Endothelial cell of umbilical vein (primary cell): ENCODE results near the gene OR1F1. TPM values are rescaled to one million over a fixed set of nuclear protein-coding genes. Genes with fewer than 3 reads are reported as not detected.
"Not testable (repeated sequence)": the region's sequence is repeated elsewhere in the genome, so short reads cannot be mapped to it uniquely, and the experiment has no call there.

Experiments
- BruUV-seq: library from RNA; stranded (reverse); fragments of 400-500 nt; replicated peaks from 2 replicates; lab custom pipeline; 2021; lab: Mats Ljungman, UMichigan
- CTCF ChIA-PET: fragments of 300-600, 350-600 bp; sonication (Branson Sonifier 250); formaldehyde crosslinking; loops from one replicate; lab custom pipeline; 2021; ENCODE audit warnings: antibody characterized with exemption, inconsistent platforms; lab: Charles Lee
- POLR2A ChIA-PET: fragments of 300-600, 350-600 bp; sonication (Branson Sonifier 250); formaldehyde crosslinking; loops from one replicate; lab custom pipeline; 2021; ENCODE audit warnings: antibody characterized with exemption, inconsistent platforms; lab: Charles Lee
- DNase-seq: peaks from one replicate; pipeline ENCODE4 v3.0.0-alpha.2; 2011; ENCODE audit warnings: low read depth, low spot score
- FAIRE-seq: peaks from 2 replicates; lab custom pipeline; 2011; peaks lifted over from hg19 to GRCh38; lab: Jason Lieb, UNC
- H2AFZ ChIP-seq: 2 replicates; pipeline ENCODE4 v1.6.0; 2012; ENCODE audit warnings: low read depth, low read length, control low read depth, inconsistent platforms
- H3K27ac ChIP-seq: 2 replicates; pipeline ENCODE4 v1.5.1; 2011; ENCODE audit warnings: low read depth, mild to moderate bottlenecking, control low read depth, low read length, moderate library complexity; ENCODE audit not compliant: insufficient read depth
- H3K27me3 ChIP-seq, 2 experiments: 2 replicates each; pipeline versions ENCODE4 v1.6.0 to v1.6.1; 2011; ENCODE audit warnings: low read length in 2 of 2, mixed read lengths in 1 of 2; ENCODE audit not compliant: control insufficient read depth in 2 of 2, insufficient read depth in 2 of 2
- H3K36me3 ChIP-seq, 2 experiments: 2 replicates in 1 of 2; 3 replicates in 1 of 2; pipeline ENCODE4 v1.5.1; 2011; ENCODE audit warnings: low read length in 2 of 2, mild to moderate bottlenecking in 1 of 2, moderate library complexity in 1 of 2; ENCODE audit not compliant: control insufficient read depth in 2 of 2, insufficient read depth in 2 of 2; ENCODE audit errors: extremely low read depth in 1 of 2
- H3K4me1 ChIP-seq: 3 replicates; pipeline ENCODE4 v1.5.1; 2011; ENCODE audit warnings: mild to moderate bottlenecking, low read length; ENCODE audit not compliant: control insufficient read depth, insufficient read depth; ENCODE audit errors: extremely low read depth
- H3K4me2 ChIP-seq: 2 replicates; pipeline ENCODE4 v1.6.1; 2011; ENCODE audit warnings: low read length, control low read depth, mixed read lengths; ENCODE audit not compliant: insufficient read depth
- H3K4me3 ChIP-seq, 3 experiments: fragments of 200-600 bp in 1 of 3; sonication (generic), shearing (Covaris generic) in 1 of 3; replicated peaks in 1 of 3; 2 replicates each; pipeline ENCODE4 v1.5.1; 2011 to 2016; ENCODE audit warnings: control low read depth in 3 of 3, low read length in 3 of 3, mild to moderate bottlenecking in 2 of 3, inconsistent platforms in 1 of 3, low read depth in 1 of 3, moderate library complexity in 1 of 3; ENCODE audit not compliant: insufficient read depth in 1 of 3
- H3K79me2 ChIP-seq: 2 replicates; pipeline ENCODE4 v1.6.0; 2012; ENCODE audit warnings: low read length, inconsistent platforms; ENCODE audit not compliant: control insufficient read depth, insufficient read depth
- H3K9ac ChIP-seq: replicated peaks from 2 replicates; pipeline ENCODE3; 2011; ENCODE audit warnings: low read length, control low read depth; ENCODE audit not compliant: insufficient read depth; ENCODE audit errors: extremely low read depth
- H3K9me1 ChIP-seq: replicated peaks from 3 replicates; pipeline ENCODE4 v1.6.0; 2011; ENCODE audit warnings: mild to moderate bottlenecking, low read length; ENCODE audit not compliant: control insufficient read depth, insufficient read depth; ENCODE audit errors: extremely low read depth
- H3K9me3 ChIP-seq: replicated peaks from 2 replicates; pipeline ENCODE4 v1.5.1; 2012; ENCODE audit warnings: low read length, inconsistent platforms; ENCODE audit not compliant: control insufficient read depth, insufficient read depth
- H4K20me1 ChIP-seq: replicated peaks from 2 replicates; pipeline ENCODE3; 2011; ENCODE audit warnings: mild to moderate bottlenecking, low read length; ENCODE audit not compliant: control insufficient read depth, insufficient read depth; ENCODE audit errors: extremely low read depth
- FOS ChIP-seq: IDR thresholded peaks from 2 replicates; pipeline ENCODE4 v1.6.1; 2011; ENCODE audit warnings: mild to moderate bottlenecking, low read length, moderate library complexity, borderline replicate concordance; ENCODE audit not compliant: insufficient read depth
- POLR2A ChIP-seq: IDR thresholded peaks from 2 replicates; pipeline ENCODE4 v1.6.1; 2012; ENCODE audit warnings: low read depth, mild to moderate bottlenecking, control low read depth, low read length
- POLR2AphosphoS5 ChIP-seq: IDR thresholded peaks from 2 replicates; pipeline ENCODE4 v1.6.1; 2012; ENCODE audit warnings: low read depth, mild to moderate bottlenecking, control low read depth, low read length, moderate library complexity; ENCODE audit not compliant: insufficient read depth
- dilution Hi-C: fragments of 300-500 bp; cut with MboI; formaldehyde crosslinking; loops from one replicate; pipeline ENCODE4 v1.15.0; 2019; ENCODE audit warnings: low sequenced_read_pairs; ENCODE audit not compliant: extremely low pct_ligation_motif_present
- intact Hi-C: fragments of 100-400 bp; cut with micrococcal nuclease; formaldehyde crosslinking; loops from one replicate; pipeline ENCODE4 v1.10.0; 2022
- polyA plus RNA-seq, 4 experiments: library from polyadenylated mRNA; depleted of rRNA in 3 of 4; stranded (reverse) in 3 of 4; unstranded in 1 of 4; fragments of >200 nt; gene quantifications; 2 replicates each; pipeline versions ENCODE4 v1.2.1 to v1.2.3, GENCODE V29; 2011 to 2012; ENCODE audit warnings: missing spikeins in 1 of 4
- total RNA-seq: library from RNA; stranded (reverse); gene quantifications from 2 replicates; pipeline ENCODE4 v1.2.3, GENCODE V29; 2021
- TF ChIP-seq, protein P1 (sequence below), 2 donors: IDR thresholded peaks; 1 replicate in 1 of 2; 2 replicates in 1 of 2; pipeline ENCODE4 v1.5.1; 2011; ENCODE audit warnings: low read length in 2 of 2, mild to moderate bottlenecking in 2 of 2, moderate library complexity in 2 of 2, control low read depth in 1 of 2, inconsistent platforms in 1 of 2, low read depth in 1 of 2; ENCODE audit not compliant: insufficient read depth in 1 of 2; ENCODE audit errors: extremely low read depth in 1 of 2

OR1F1 gene
- total and polyA plus RNA-seq, 2 donors (not counting 3 experiments of a cell fraction or from before 2014, with no cell fraction given) = 0.17 TPM; not detected in 1

- H2AFZ ChIP-seq = no peak overlapping the region
- H4K20me1 ChIP-seq = no peaks in the 10 kb centered on the region
- ChIA-PET POLR2A (no interaction called here), CTCF (no interaction called here)
- no peaks in the 10 kb centered on the region for H3K9me1 ChIP-seq
- peaks cover 3% of the 10 kb centered on the region for H3K4me1 ChIP-seq
- intact Hi-C loops (no loop called here), dilution Hi-C loops (no loop called here)
- H3K9me3 ChIP-seq = no peaks in the 10 kb centered on the region
- TF ChIP-seq, protein P1, sequence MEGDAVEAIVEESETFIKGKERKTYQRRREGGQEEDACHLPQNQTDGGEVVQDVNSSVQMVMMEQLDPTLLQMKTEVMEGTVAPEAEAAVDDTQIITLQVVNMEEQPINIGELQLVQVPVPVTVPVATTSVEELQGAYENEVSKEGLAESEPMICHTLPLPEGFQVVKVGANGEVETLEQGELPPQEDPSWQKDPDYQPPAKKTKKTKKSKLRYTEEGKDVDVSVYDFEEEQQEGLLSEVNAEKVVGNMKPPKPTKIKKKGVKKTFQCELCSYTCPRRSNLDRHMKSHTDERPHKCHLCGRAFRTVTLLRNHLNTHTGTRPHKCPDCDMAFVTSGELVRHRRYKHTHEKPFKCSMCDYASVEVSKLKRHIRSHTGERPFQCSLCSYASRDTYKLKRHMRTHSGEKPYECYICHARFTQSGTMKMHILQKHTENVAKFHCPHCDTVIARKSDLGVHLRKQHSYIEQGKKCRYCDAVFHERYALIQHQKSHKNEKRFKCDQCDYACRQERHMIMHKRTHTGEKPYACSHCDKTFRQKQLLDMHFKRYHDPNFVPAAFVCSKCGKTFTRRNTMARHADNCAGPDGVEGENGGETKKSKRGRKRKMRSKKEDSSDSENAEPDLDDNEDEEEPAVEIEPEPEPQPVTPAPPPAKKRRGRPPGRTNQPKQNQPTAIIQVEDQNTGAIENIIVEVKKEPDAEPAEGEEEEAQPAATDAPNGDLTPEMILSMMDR (IDR thresholded peaks at IDR 0.05; ENCODE audit: extremely low read depth in 1 of 2, insufficient read depth in 1 of 2, low read depth in 1 of 2, low read length in 2 of 2) = no peak
- TF ChIP-seq FOS (no peak), POLR2AphosphoS5 (no peak), POLR2A (no peak)
- H3K9ac ChIP-seq = no peak overlapping the region
- no TSS peak for BruUV-seq
- DNase-seq (no peak), FAIRE-seq (no peak)
- no peak overlapping the region for H3K4me2 ChIP-seq
- no peaks in the 10 kb centered on the region for H3K79me2 ChIP-seq
- H3K27me3 ChIP-seq = peaks cover 4 to 6% of the 10 kb centered on the region in 2 experiments
- no peaks in the 10 kb centered on the region for H3K36me3 ChIP-seq
- no peak overlapping the region for H3K4me3 ChIP-seq
- no peak overlapping the region for H3K27ac ChIP-seq
Observed at GRCh38 chr16:3195975-3196374, 8.0 kb downstream of the OR1F1 start.

- POLR2A ChIA-PET, H3K4me2 ChIP-seq, H3K9me3 ChIP-seq, H3K4me1 ChIP-seq, H2AFZ ChIP-seq, H3K4me3 ChIP-seq, dilution Hi-C loops, DNase-seq, FAIRE-seq, H3K79me2 ChIP-seq, H3K9me1 ChIP-seq, H4K20me1 ChIP-seq, BruUV-seq, H3K9ac ChIP-seq, intact Hi-C loops, H3K27ac ChIP-seq, H3K36me3 ChIP-seq: not testable (repeated sequence)
- CTCF ChIA-PET = interaction anchor here (1.6 kb wide), 1 partner anchor 69 kb away, joined by 4 read pairs; no protein-coding TSS in a partner anchor
- H3K27me3 ChIP-seq = peaks cover 6 to 11% of the 10 kb centered on the region in 2 experiments
Observed at GRCh38 chr16:3197694-3198333, 9.8 kb downstream of the OR1F1 start.
